NCI-H128 (cell line): Measurements from ENCODE around the gene SCNN1B.

Experiments used
- DNase-seq: peaks from one replicate; lab custom pipeline; 2025; ENCODE audit not compliant: unreplicated experiment; lab: John Stamatoyannopoulos, UW

SCNN1B gene

GRCh38 chr16:23401139-23401538 lies 99.0 kb downstream of the SCNN1B start:
- no peak for DNase-seq

GRCh38 chr16:23402100-23402499 lies 100.0 kb downstream of the SCNN1B start:
- no peak for DNase-seq

GRCh38 chr16:23403547-23403946 lies 101.4 kb downstream of the SCNN1B start:
- DNase-seq = no peak

GRCh38 chr16:23406024-23406423 lies 103.9 kb downstream of the SCNN1B start:
- no peak for DNase-seq

- no peak for DNase-seq
Measured at GRCh38 chr16:23406546-23407240, 104.6 kb downstream of the SCNN1B start.

- no peak for DNase-seq
Measured at GRCh38 chr16:23407436-23408127, 105.5 kb downstream of the SCNN1B start.

GRCh38 chr16:23408242-23408822 lies 106.2 kb downstream of the SCNN1B start:
- no peak for DNase-seq

GRCh38 chr16:23408823-23409298 lies 106.8 kb downstream of the SCNN1B start:
- no peak for DNase-seq

- no peak for DNase-seq
Measured at GRCh38 chr16:23409522-23409921, 107.4 kb downstream of the SCNN1B start.

- no peak for DNase-seq
Measured at GRCh38 chr16:23410176-23410575, 108.1 kb downstream of the SCNN1B start.

- no peak for DNase-seq
Measured at GRCh38 chr16:23414731-23415130, 112.6 kb downstream of the SCNN1B start.

GRCh38 chr16:23416816-23417215 lies 114.7 kb downstream of the SCNN1B start:
- no peak for DNase-seq

GRCh38 chr16:23420011-23420410 lies 117.9 kb downstream of the SCNN1B start:
- DNase-seq = no peak

- no peak for DNase-seq
Measured at GRCh38 chr16:23423496-23424049, 121.5 kb downstream of the SCNN1B start.

GRCh38 chr16:23424292-23424958 lies 122.3 kb downstream of the SCNN1B start:
- no peak for DNase-seq

- no peak for DNase-seq
Measured at GRCh38 chr16:23428351-23428750, 126.2 kb downstream of the SCNN1B start.
